H1 (cell line): Measurements from ENCODE around the gene CCDC178. TPM values are rescaled to one million over a fixed set of nuclear protein-coding genes. Genes with fewer than 3 reads are reported as not detected.

Source experiments
- CTCF ChIA-PET: fragments of 300-600 bp; sonication (Branson Sonifier 250); formaldehyde crosslinking; loops from one replicate; lab custom pipeline; 2021; ENCODE audit not compliant: partially characterized antibody; lab: Charles Lee
- POLR2A ChIA-PET: fragments of 300-600 bp; sonication (Branson Sonifier 250); formaldehyde crosslinking; loops from one replicate; lab custom pipeline; 2021; ENCODE audit warnings: inconsistent platforms; ENCODE audit not compliant: partially characterized antibody; lab: Charles Lee
- DNase-seq, 2 experiments: peaks; one replicate each; pipeline versions ENCODE4 v3.0.0 to v3.0.0-alpha.2; 2010 to 2022; ENCODE audit warnings: low spot score in 2 of 2, low read depth in 1 of 2, mixed read lengths in 1 of 2
- FAIRE-seq: peaks from 2 replicates; lab custom pipeline; 2011; peaks lifted over from hg19 to GRCh38; lab: Jason Lieb, UNC
- H2AFZ ChIP-seq: 2 replicates; pipeline ENCODE4 v1.8.1; 2012; ENCODE audit warnings: low read length, inconsistent platforms
- H2AK5ac ChIP-seq: 2 replicates; pipeline ENCODE4 v1.6.1; 2013; ENCODE audit warnings: low read depth, low read length
- H2BK120ac ChIP-seq: replicated peaks from 2 replicates; pipeline ENCODE3; 2013; ENCODE audit warnings: low read depth, low read length, inconsistent platforms
- H2BK12ac ChIP-seq: 2 replicates; pipeline ENCODE4 v1.6.1; 2013; ENCODE audit warnings: low read depth, low read length
- H2BK15ac ChIP-seq: 2 replicates; pipeline ENCODE4 v1.6.1; 2013; ENCODE audit warnings: low read length
- H2BK20ac ChIP-seq: 2 replicates; pipeline ENCODE4 v1.6.1; 2013; ENCODE audit warnings: low read length
- H2BK5ac ChIP-seq: 2 replicates; pipeline ENCODE4 v1.6.1; 2013; ENCODE audit warnings: low read depth, low read length
- H3K14ac ChIP-seq: 2 replicates; pipeline ENCODE4 v1.6.1; 2013; ENCODE audit warnings: inconsistent platforms; ENCODE audit not compliant: insufficient read length
- H3K18ac ChIP-seq: 2 replicates; pipeline ENCODE4 v1.6.1; 2013; ENCODE audit warnings: low read length; ENCODE audit errors: extremely low read depth
- H3K23ac ChIP-seq: 2 replicates; pipeline ENCODE4 v1.6.1; 2013; ENCODE audit warnings: inconsistent platforms; ENCODE audit not compliant: insufficient read length
- H3K23me2 ChIP-seq: 2 replicates; pipeline ENCODE4 v1.6.1; 2013; ENCODE audit warnings: low read depth, low read length
- H3K27ac ChIP-seq: 2 replicates; pipeline ENCODE4 v1.6.1; 2011; ENCODE audit warnings: low read depth, low read length, inconsistent platforms
- H3K27me3 ChIP-seq, 4 experiments: replicated peaks in 1 of 4; 1 replicate in 1 of 4; 2 replicates in 3 of 4; pipeline versions ENCODE4 v1.6.1 to v1.8.1; 2011 to 2013; ENCODE audit warnings: low read length in 3 of 4, mild to moderate bottlenecking in 3 of 4, inconsistent platforms in 2 of 4, mixed read lengths in 2 of 4, moderate library complexity in 1 of 4; ENCODE audit not compliant: control insufficient read depth in 3 of 4, insufficient read depth in 3 of 4; ENCODE audit errors: extremely low read depth in 1 of 4
- H3K36me3 ChIP-seq, 4 experiments: 2 replicates each; pipeline versions ENCODE4 v1.6.1 to v1.8.1; 2011 to 2013; ENCODE audit warnings: mild to moderate bottlenecking in 4 of 4, low read length in 3 of 4, moderate library complexity in 2 of 4, control low read depth in 1 of 4, inconsistent platforms in 1 of 4; ENCODE audit not compliant: insufficient read depth in 4 of 4, control insufficient read depth in 2 of 4
- H3K4ac ChIP-seq: replicated peaks from 2 replicates; pipeline ENCODE3; 2013; ENCODE audit warnings: low read length, low read depth, mixed read lengths, inconsistent platforms; ENCODE audit not compliant: insufficient read length
- H3K4me1 ChIP-seq, 4 experiments: replicated peaks in 1 of 4; 1 replicate in 1 of 4; 2 replicates in 3 of 4; pipeline versions ENCODE4 v1.6.1 to v1.8.1; 2011 to 2013; ENCODE audit warnings: low read length in 3 of 4, inconsistent platforms in 2 of 4, mixed read lengths in 1 of 4; ENCODE audit not compliant: insufficient read depth in 4 of 4, control insufficient read depth in 3 of 4
- H3K4me2 ChIP-seq, 2 experiments: 2 replicates each; pipeline versions ENCODE4 v1.6.1 to v1.8.1; 2011 to 2013; ENCODE audit warnings: low read depth in 2 of 2, low read length in 2 of 2, control low read depth in 1 of 2, inconsistent platforms in 1 of 2, mild to moderate bottlenecking in 1 of 2; ENCODE audit not compliant: insufficient read depth in 1 of 2
- H3K4me3 ChIP-seq, 4 experiments: fragments of 200-600, 300-600 bp in 1 of 4; sonication (generic), shearing (Covaris generic), sonication (Bioruptor Twin) in 1 of 4; 2 replicates each; pipeline versions ENCODE4 v1.5.1 to v1.8.1; 2011 to 2016; ENCODE audit warnings: low read length in 4 of 4, low read depth in 3 of 4, control low read depth in 2 of 4, inconsistent platforms in 2 of 4, mild to moderate bottlenecking in 2 of 4, mixed read lengths in 1 of 4, moderate library complexity in 1 of 4; ENCODE audit not compliant: insufficient read depth in 2 of 4; ENCODE audit errors: extremely low read depth in 1 of 4
- H3K56ac ChIP-seq: replicated peaks from 2 replicates; pipeline ENCODE3; 2013; ENCODE audit warnings: low read depth, mild to moderate bottlenecking, mixed read lengths, low read length, inconsistent platforms; ENCODE audit not compliant: insufficient read length
- H3K79me1 ChIP-seq: 2 replicates; pipeline ENCODE4 v1.6.1; 2013; ENCODE audit warnings: low read depth, low read length, control low read depth
- H3K79me2 ChIP-seq, 2 experiments: 2 replicates each; pipeline versions ENCODE4 v1.6.1 to v1.8.1; 2012 to 2013; ENCODE audit warnings: low read length in 2 of 2, mild to moderate bottlenecking in 2 of 2, inconsistent platforms in 1 of 2; ENCODE audit not compliant: insufficient read depth in 2 of 2, control insufficient read depth in 1 of 2
- H3K9ac ChIP-seq, 4 experiments: replicated peaks in 1 of 4; 1 replicate in 1 of 4; 2 replicates in 3 of 4; pipeline versions ENCODE4 v1.6.1 to v1.8.1; 2011 to 2013; ENCODE audit warnings: low read depth in 3 of 4, low read length in 3 of 4, control low read depth in 2 of 4, mild to moderate bottlenecking in 2 of 4, moderate library complexity in 2 of 4, inconsistent platforms in 1 of 4; ENCODE audit errors: extremely low read depth in 1 of 4
- H3K9me3 ChIP-seq, 2 experiments: 2 replicates each; pipeline versions ENCODE4 v1.6.1 to v1.8.1; 2012 to 2013; ENCODE audit warnings: mild to moderate bottlenecking in 2 of 2, moderate library complexity in 2 of 2, control low read depth in 1 of 2, inconsistent platforms in 1 of 2, low read depth in 1 of 2, low read length in 1 of 2, mixed read lengths in 1 of 2; ENCODE audit not compliant: insufficient read depth in 2 of 2
- H4K20me1 ChIP-seq, 2 experiments: replicated peaks in 1 of 2; 2 replicates each; pipeline versions ENCODE3 to v1.8.1; 2011 to 2013; ENCODE audit warnings: inconsistent platforms in 2 of 2, low read length in 2 of 2, mild to moderate bottlenecking in 1 of 2; ENCODE audit not compliant: insufficient read depth in 2 of 2, control insufficient read depth in 1 of 2
- H4K5ac ChIP-seq: 2 replicates; pipeline ENCODE4 v1.6.1; 2013; ENCODE audit warnings: low read length, low read depth, mixed read lengths, inconsistent platforms; ENCODE audit not compliant: insufficient read length
- H4K8ac ChIP-seq: 2 replicates; pipeline ENCODE4 v1.8.0; 2013; ENCODE audit warnings: mild to moderate bottlenecking, moderate library complexity, low read length, inconsistent platforms; ENCODE audit not compliant: insufficient read depth; ENCODE audit errors: extremely low read depth
- H4K91ac ChIP-seq: replicated peaks from 2 replicates; pipeline ENCODE3; 2013; ENCODE audit warnings: low read length, mixed read lengths, inconsistent platforms; ENCODE audit not compliant: insufficient read length
- ASH2L ChIP-seq: fragments of 200-600, 300-600 bp; sonication (generic); IDR thresholded peaks from one replicate; pipeline ENCODE4 v1.7.1; 2017; ENCODE audit warnings: low read length
- KDM4A ChIP-seq: IDR thresholded peaks from one replicate; pipeline ENCODE4 v1.7.1; 2012; ENCODE audit warnings: low read depth, mild to moderate bottlenecking, moderate library complexity, low read length, inconsistent platforms; ENCODE audit not compliant: severe bottlenecking
- NRF1 ChIP-seq: IDR thresholded peaks from 2 replicates; pipeline ENCODE4 v1.6.1; 2011; ENCODE audit warnings: mild to moderate bottlenecking, low read depth, low read length, improper control_type of control experiment
- POU5F1 ChIP-seq: IDR thresholded peaks from 2 replicates; pipeline ENCODE4 v1.6.1; 2011; ENCODE audit warnings: low read depth, mild to moderate bottlenecking, low read length, moderate library complexity
- RFX5 ChIP-seq: IDR thresholded peaks from 2 replicates; pipeline ENCODE4 v1.6.1; 2011; ENCODE audit warnings: low read depth, low read length, improper control_type of control experiment, borderline replicate concordance
- RXRA ChIP-seq: IDR thresholded peaks from 2 replicates; pipeline ENCODE4 v1.6.1; 2011; ENCODE audit warnings: low read depth, mild to moderate bottlenecking, low read length, moderate library complexity; ENCODE audit not compliant: insufficient read depth
- SRF ChIP-seq: IDR thresholded peaks from 2 replicates; pipeline ENCODE4 v1.6.1; 2011; ENCODE audit warnings: mild to moderate bottlenecking, low read depth, low read length, moderate library complexity
- TAF1 ChIP-seq: IDR thresholded peaks from 2 replicates; pipeline ENCODE4 v1.6.1; 2011; ENCODE audit warnings: mild to moderate bottlenecking, low read depth, low read length
- USF2 ChIP-seq: IDR thresholded peaks from 2 replicates; pipeline ENCODE4 v1.6.1; 2011; ENCODE audit warnings: low read length, improper control_type of control experiment
- WGBS, 2 experiments: shearing (Covaris generic) in 1 of 2; methylation state at CpG; one replicate each; pipeline versions ENCODE4 v1.1.6 to v1.1.7; 2013 to 2015; ENCODE audit warnings: low lambda C conversion rate in 2 of 2, mixed read lengths in 2 of 2, inconsistent platforms in 1 of 2, low coverage in 1 of 2, missing lambda C conversion rate in 1 of 2; ENCODE audit not compliant: insufficient replicate concordance in 2 of 2, insufficient coverage in 1 of 2, insufficient read length in 1 of 2; ENCODE audit errors: extremely low coverage in 1 of 2, missing lambda C conversion rate in 1 of 2; 5-methylcytosine and 5-hydroxymethylcytosine counted together
- polyA plus RNA-seq, 7 experiments: library from polyadenylated mRNA; depleted of rRNA in 3 of 7; stranded (reverse) in 5 of 7; unstranded in 2 of 7; fragments of >200 nt in 5 of 7; fragments of 200-250 nt in 2 of 7; gene quantifications; 1 replicate in 5 of 7; 2 replicates in 1 of 7; 4 replicates in 1 of 7; pipeline versions ENCODE4 v1.2.1 to v1.2.3, GENCODE V29; 2011 to 2013; ENCODE audit warnings: missing spikeins in 2 of 7, mixed read lengths in 2 of 7
- total RNA-seq: library from RNA; stranded (reverse); fragmentation: NEBNext Ultra II Directional; extraction: Animal tissue kit (Norgen Biotek cat#: 25700); gene quantifications from 2 replicates; pipeline ENCODE4 v1.2.1, GENCODE V29; 2021
- TF ChIP-seq, protein P1 (sequence below), 3 experiments: IDR thresholded peaks; 1 replicate in 2 of 3; 2 replicates in 1 of 3; pipeline versions ENCODE4 v1.5.1 to v1.6.1; 2011; ENCODE audit warnings: low read length in 3 of 3, mild to moderate bottlenecking in 3 of 3, inconsistent platforms in 2 of 3, low read depth in 1 of 3, moderate library complexity in 1 of 3; ENCODE audit not compliant: insufficient read depth in 1 of 3; ENCODE audit errors: control extremely low read depth in 1 of 3

The CCDC178 gene
- total and polyA plus RNA-seq, 2 of the 8 experiments (the other 6 are each of a cell fraction or from before 2014, with no cell fraction given), result not detected

DNA sequence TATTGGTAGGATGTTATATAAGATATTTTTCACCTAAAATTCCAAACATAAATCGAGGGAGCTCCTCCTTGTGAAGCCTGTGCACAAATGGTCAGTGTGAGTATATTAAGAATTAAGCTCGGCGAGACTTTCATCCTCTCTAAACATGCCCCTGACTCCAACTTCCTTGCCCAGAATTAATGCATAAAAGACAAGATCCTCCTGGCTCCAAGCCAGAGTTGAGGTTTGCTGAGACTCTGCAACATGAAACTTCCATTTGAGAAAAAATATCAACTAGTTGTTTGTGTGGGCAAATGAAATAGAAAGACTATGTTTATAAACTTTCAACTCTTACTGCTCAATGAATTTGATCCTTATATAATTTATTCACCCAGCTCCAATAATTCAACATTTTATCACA is 68.1 kb downstream of the CCDC178 start:
- H2AK5ac ChIP-seq, result no peak overlapping the region
- H3K23me2 ChIP-seq, result no peaks in the 10 kb centered on the region
- no peak overlapping the region for H2BK20ac ChIP-seq
- H3K18ac ChIP-seq, result no peak overlapping the region
- no peak overlapping the region for H2BK120ac ChIP-seq
- 89% methylated on average over 3 of the region's 3 CpGs; no CpG with 5 or more reads in 1 of the 2 experiments for WGBS, 2 experiments
- no peak overlapping the region for H2BK15ac ChIP-seq
- H3K4me1 ChIP-seq, result no peaks in the 10 kb centered on the region
- H3K9ac ChIP-seq, result no peak overlapping the region
- no peak overlapping the region for H2BK12ac ChIP-seq
- no peak overlapping the region for H3K14ac ChIP-seq
- CTCF ChIA-PET, result interaction anchor here (0.6 kb wide), 1 partner anchor 526 kb away, joined by 3 read pairs; no protein-coding TSS in a partner anchor
- H2BK5ac ChIP-seq, result no peak overlapping the region
- no peak overlapping the region for H4K5ac ChIP-seq
- no peak overlapping the region for H2AFZ ChIP-seq
- H3K9me3 ChIP-seq, result no peaks in the 10 kb centered on the region
- H4K20me1 ChIP-seq, result no peaks in the 10 kb centered on the region
- H4K91ac ChIP-seq, result no peak overlapping the region
- no peak overlapping the region for H3K23ac ChIP-seq
- H3K79me2 ChIP-seq, result no peaks in the 10 kb centered on the region
- H3K27me3 ChIP-seq, result no peaks in the 10 kb centered on the region
- no peak for DNase-seq
- H3K36me3 ChIP-seq, result no peaks in the 10 kb centered on the region
- no peak overlapping the region for H3K27ac ChIP-seq
- no peak overlapping the region for H4K8ac ChIP-seq
- no peak for TF ChIP-seq TAF1
- TF ChIP-seq POU5F1, result no peak
- no peak for TF ChIP-seq KDM4A
- TF ChIP-seq, protein P1, sequence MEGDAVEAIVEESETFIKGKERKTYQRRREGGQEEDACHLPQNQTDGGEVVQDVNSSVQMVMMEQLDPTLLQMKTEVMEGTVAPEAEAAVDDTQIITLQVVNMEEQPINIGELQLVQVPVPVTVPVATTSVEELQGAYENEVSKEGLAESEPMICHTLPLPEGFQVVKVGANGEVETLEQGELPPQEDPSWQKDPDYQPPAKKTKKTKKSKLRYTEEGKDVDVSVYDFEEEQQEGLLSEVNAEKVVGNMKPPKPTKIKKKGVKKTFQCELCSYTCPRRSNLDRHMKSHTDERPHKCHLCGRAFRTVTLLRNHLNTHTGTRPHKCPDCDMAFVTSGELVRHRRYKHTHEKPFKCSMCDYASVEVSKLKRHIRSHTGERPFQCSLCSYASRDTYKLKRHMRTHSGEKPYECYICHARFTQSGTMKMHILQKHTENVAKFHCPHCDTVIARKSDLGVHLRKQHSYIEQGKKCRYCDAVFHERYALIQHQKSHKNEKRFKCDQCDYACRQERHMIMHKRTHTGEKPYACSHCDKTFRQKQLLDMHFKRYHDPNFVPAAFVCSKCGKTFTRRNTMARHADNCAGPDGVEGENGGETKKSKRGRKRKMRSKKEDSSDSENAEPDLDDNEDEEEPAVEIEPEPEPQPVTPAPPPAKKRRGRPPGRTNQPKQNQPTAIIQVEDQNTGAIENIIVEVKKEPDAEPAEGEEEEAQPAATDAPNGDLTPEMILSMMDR (IDR thresholded peaks at IDR 0.05; ENCODE audit: control extremely low read depth in 1 of 3, insufficient read depth in 1 of 3, low read depth in 1 of 3, low read length in 3 of 3), result no peak
- TF ChIP-seq SRF, result no peak
- TF ChIP-seq USF2, result no peak
- no peak for TF ChIP-seq RFX5
- no peak for TF ChIP-seq ASH2L
- no peak for TF ChIP-seq RXRA
- no peak for TF ChIP-seq NRF1
- H3K79me1 ChIP-seq, result no peaks in the 10 kb centered on the region
- H3K56ac ChIP-seq, result no peak overlapping the region
- POLR2A ChIA-PET, result no interaction called here
- no peak overlapping the region for H3K4ac ChIP-seq
- no peak overlapping the region for H3K4me3 ChIP-seq
- no peak for FAIRE-seq
- H3K4me2 ChIP-seq, result no peak overlapping the region
